HCT116 (cell line): Measurements from ENCODE around the gene ACTL9. TPM values are rescaled to one million over a fixed set of nuclear protein-coding genes. Genes with fewer than 3 reads are reported as not detected.

Experiments
- ATAC-seq: fragments of 200-7000 bp; cut with Tn5 transposase; 2 replicates; pipeline ENCODE4 v1.9.1; 2020; ENCODE audit warnings: mild to moderate bottlenecking, moderate library complexity
- BruUV-seq: library from RNA; stranded (reverse); fragments of 400-500 nt; replicated peaks from 2 replicates; lab custom pipeline; 2021; lab: Mats Ljungman, UMichigan
- CTCF ChIA-PET: fragments of 300-600 bp; sonication (Branson Sonifier 250); formaldehyde crosslinking; loops from one replicate; lab custom pipeline; 2021; ENCODE audit warnings: antibody characterized with exemption; lab: Charles Lee
- POLR2A ChIA-PET: fragments of 300-600, 350-600 bp; sonication (Branson Sonifier 250); formaldehyde crosslinking; loops from one replicate; lab custom pipeline; 2021; ENCODE audit warnings: antibody characterized with exemption; lab: Charles Lee
- RAD21 ChIA-PET, 2 experiments: fragments of 300-600 bp; sonication (Branson Sonifier 250); formaldehyde crosslinking; loops; one replicate each; lab custom pipeline; 2023; ENCODE audit warnings: low total read pairs in 2 of 2; ENCODE audit not compliant: uncharacterized antibody in 2 of 2, unreplicated experiment in 2 of 2, low non-redundant PET in 1 of 2; lab: Charles Lee
- DNase-seq: peaks from one replicate; pipeline ENCODE4 v3.0.0-alpha.2; 2010; ENCODE audit warnings: low read depth, low spot score
- H2AFZ ChIP-seq: fragments of 200-600 bp; shearing (Covaris generic), sonication (generic); 2 replicates; pipeline ENCODE4 v1.6.1; 2017; ENCODE audit warnings: low read depth, mixed run types, mixed read lengths, antibody characterized with exemption, low read length; ENCODE audit not compliant: poor library complexity, severe bottlenecking
- H3K27ac ChIP-seq: 2 replicates; pipeline ENCODE4 v1.5.1; 2012; ENCODE audit warnings: low read depth, low read length
- H3K27me3 ChIP-seq: fragments of 200-600 bp; sonication (generic); 2 replicates; pipeline ENCODE4 v1.6.1; 2016; ENCODE audit warnings: mixed run types, low read length, mixed read lengths; ENCODE audit not compliant: insufficient read depth
- H3K36me3 ChIP-seq, 2 experiments: fragments of 200-500 bp in 1 of 2; fragments of 200-600 bp in 1 of 2; sonication (Bioruptor generic) in 1 of 2; sonication (generic) in 1 of 2; 2 replicates each; pipeline versions ENCODE4 v1.5.1 to v1.6.1; 2014 to 2016; ENCODE audit warnings: low read length in 2 of 2, inconsistent platforms in 1 of 2, mixed read lengths in 1 of 2, mixed run types in 1 of 2; ENCODE audit not compliant: insufficient read depth in 2 of 2, control insufficient read depth in 1 of 2
- H3K4me1 ChIP-seq, 2 experiments: fragments of 200-600 bp in 1 of 2; sonication (generic) in 1 of 2; 2 replicates each; pipeline versions ENCODE4 v1.5.1 to v1.6.1; 2012 to 2017; ENCODE audit warnings: low read length in 2 of 2, inconsistent platforms in 1 of 2, mild to moderate bottlenecking in 1 of 2, mixed read lengths in 1 of 2, mixed run types in 1 of 2, moderate library complexity in 1 of 2; ENCODE audit not compliant: insufficient read depth in 2 of 2, control insufficient read depth in 1 of 2
- H3K4me2 ChIP-seq: fragments of 200-600 bp; sonication (generic); 2 replicates; pipeline ENCODE4 v1.6.1; 2017; ENCODE audit warnings: mixed run types, low read length, mixed read lengths
- H3K4me3 ChIP-seq, 2 experiments: fragments of 200-600 bp in 1 of 2; sonication (generic) in 1 of 2; replicated peaks in 1 of 2; 2 replicates each; pipeline ENCODE4 v1.5.1; 2011 to 2016; ENCODE audit warnings: low read length in 2 of 2, control low read depth in 1 of 2, low read depth in 1 of 2, mild to moderate bottlenecking in 1 of 2, mixed read lengths in 1 of 2, mixed run types in 1 of 2
- H3K79me2 ChIP-seq: fragments of 200-600 bp; sonication (generic); 2 replicates; pipeline ENCODE4 v1.6.1; 2017; ENCODE audit warnings: mild to moderate bottlenecking, mixed run types, low read length, moderate library complexity, mixed read lengths; ENCODE audit not compliant: insufficient read depth
- H3K9ac ChIP-seq: fragments of 200-600 bp; sonication (generic); 2 replicates; pipeline ENCODE4 v1.6.1; 2016; ENCODE audit warnings: low read length, mixed read lengths
- H3K9me2 ChIP-seq: fragments of 200-600 bp; sonication (generic), shearing (Covaris generic); 2 replicates; pipeline ENCODE4 v1.6.1; 2017; ENCODE audit warnings: mixed run types, mild to moderate bottlenecking, moderate library complexity; ENCODE audit not compliant: insufficient read depth
- H3K9me3 ChIP-seq, 2 experiments: fragments of 200-500 bp in 1 of 2; fragments of 200-600 bp in 1 of 2; sonication (Bioruptor generic) in 1 of 2; sonication (generic) in 1 of 2; 2 replicates each; pipeline ENCODE4 v1.6.1; 2014 to 2017; ENCODE audit warnings: low read length in 2 of 2, mixed read lengths in 2 of 2, inconsistent platforms in 1 of 2, low read depth in 1 of 2, mild to moderate bottlenecking in 1 of 2, mixed run types in 1 of 2, moderate library complexity in 1 of 2; ENCODE audit not compliant: control insufficient read depth in 1 of 2, insufficient read depth in 1 of 2
- H4K20me1 ChIP-seq: fragments of 200-600 bp; sonication (generic), shearing (Covaris generic); 2 replicates; pipeline ENCODE4 v1.6.1; 2017; ENCODE audit warnings: mixed run types, mild to moderate bottlenecking, moderate library complexity; ENCODE audit not compliant: insufficient read depth
- CBX3 ChIP-seq: IDR thresholded peaks from 2 replicates; pipeline ENCODE4 v1.6.1; 2012; ENCODE audit warnings: low read depth
- CEBPB ChIP-seq: IDR thresholded peaks from 2 replicates; pipeline ENCODE4 v1.6.1; 2012; ENCODE audit warnings: low read depth
- EGR1 ChIP-seq: IDR thresholded peaks from 2 replicates; pipeline ENCODE4 v1.6.1; 2012; ENCODE audit warnings: low read depth
- ELF1 ChIP-seq: IDR thresholded peaks from 2 replicates; pipeline ENCODE4 v1.6.1; 2012; ENCODE audit warnings: low read depth, borderline replicate concordance
- EZH2 ChIP-seq: fragments of 200-600 bp; sonication (generic); IDR thresholded peaks from 2 replicates; pipeline ENCODE4 v1.6.1; 2017; ENCODE audit warnings: antibody characterized with exemption, mixed run types
- EZH2phosphoT487 ChIP-seq: fragments of 200-600 bp; IDR thresholded peaks from 2 replicates; pipeline ENCODE4 v1.6.1; 2018; ENCODE audit warnings: antibody characterized with exemption, borderline replicate concordance
- FOSL1 ChIP-seq: IDR thresholded peaks from 2 replicates; pipeline ENCODE4 v1.6.1; 2012; ENCODE audit warnings: low read depth
- JUND ChIP-seq: IDR thresholded peaks from 2 replicates; pipeline ENCODE4 v1.6.1; 2012
- SIN3A ChIP-seq: IDR thresholded peaks from 2 replicates; pipeline ENCODE4 v1.6.1; 2012; ENCODE audit warnings: low read depth
- SP1 ChIP-seq: IDR thresholded peaks from 2 replicates; pipeline ENCODE4 v1.6.1; 2012; ENCODE audit warnings: low read depth
- SRF ChIP-seq: IDR thresholded peaks from 2 replicates; pipeline ENCODE4 v1.6.1; 2012; ENCODE audit warnings: low read depth
- TCF7L2 ChIP-seq: IDR thresholded peaks from 2 replicates; pipeline ENCODE4 v1.7.0; 2011; ENCODE audit warnings: borderline replicate concordance, inconsistent platforms; ENCODE audit not compliant: insufficient read depth, insufficient read length; ENCODE audit errors: extremely low read depth
- YY1 ChIP-seq: IDR thresholded peaks from 2 replicates; pipeline ENCODE4 v1.6.1; 2011; ENCODE audit warnings: low read length, low read depth, moderate library complexity, mild to moderate bottlenecking; ENCODE audit not compliant: insufficient replicate concordance; ENCODE audit errors: extremely low read depth
- ZFX ChIP-seq: fragments of 450-650 bp; IDR thresholded peaks from 2 replicates; pipeline ENCODE4 v1.6.1; 2017
- intact Hi-C: fragments of 100-400 bp; cut with micrococcal nuclease; formaldehyde crosslinking; loops from 2 replicates; pipeline ENCODE4 v1.10.0; 2022
- total RNA-seq: library from RNA; stranded (reverse); gene quantifications from one replicate; pipeline ENCODE4 v1.2.1, GENCODE V29; 2021; ENCODE audit not compliant: unreplicated experiment
- TF ChIP-seq, protein P1 (sequence below): IDR thresholded peaks from 2 replicates; pipeline ENCODE4 v1.6.1; 2012
- TF ChIP-seq, protein P2 (sequence below): IDR thresholded peaks from 2 replicates; pipeline ENCODE4 v1.6.1; 2012; ENCODE audit warnings: low read depth
- TF ChIP-seq, protein P3 (sequence below): IDR thresholded peaks from 2 replicates; pipeline ENCODE4 v1.6.1; 2011; ENCODE audit warnings: mild to moderate bottlenecking, low read length, moderate library complexity; ENCODE audit not compliant: insufficient replicate concordance; ENCODE audit errors: extremely low read depth
- TF ChIP-seq, protein P4 (sequence below), 3 experiments: fragments of 200-600 bp in 1 of 3; sonication (generic) in 1 of 3; IDR thresholded peaks in 2 of 3; conservative IDR thresholded peaks in 1 of 3; 2 replicates each; pipeline ENCODE4 v1.5.1; 2012 to 2017; ENCODE audit warnings: low read depth in 2 of 3, low read length in 2 of 3, antibody characterized with exemption in 1 of 3, borderline replicate concordance in 1 of 3, control low read depth in 1 of 3, mild to moderate bottlenecking in 1 of 3, mixed read lengths in 1 of 3, mixed run types in 1 of 3, moderate library complexity in 1 of 3; ENCODE audit not compliant: insufficient read depth in 1 of 3

ACTL9 gene
- total RNA-seq, 1 experiment from 2014 or later = not detected

DNA sequence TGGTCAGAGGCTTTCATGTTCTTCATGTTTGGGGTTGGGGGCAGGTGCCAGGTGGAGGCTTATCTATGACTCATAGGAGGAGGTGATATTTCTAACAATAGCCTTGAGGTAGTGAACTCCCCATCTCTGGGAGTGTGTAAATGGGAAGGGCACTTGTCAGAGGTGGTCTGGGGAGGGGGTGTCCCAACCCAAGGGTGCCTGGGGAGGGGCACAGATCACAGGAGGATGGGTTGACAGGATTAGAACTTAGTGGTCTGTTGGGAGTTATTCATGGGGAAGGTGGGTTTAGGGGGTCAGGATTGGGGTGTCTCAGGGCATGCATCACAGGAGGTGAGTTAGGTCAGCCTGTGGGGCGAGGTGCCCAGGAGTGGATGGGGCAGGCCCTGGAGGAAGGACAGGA lies 1.6 kb downstream of the ACTL9 start:
- 0 out of 2 replicates have a peak, but pooled peaks cover 10% of the 10 kb centered on the region for H3K27me3 ChIP-seq
- H3K9me3 ChIP-seq = no peaks in the 10 kb centered on the region
- H3K4me2 ChIP-seq = no peak overlapping the region
- DNase-seq (no peak), ATAC-seq (no peak)
- no TSS peak for BruUV-seq
- H3K27ac ChIP-seq = no peak overlapping the region
- ChIA-PET POLR2A (no interaction called here), RAD21 (no interaction called here), CTCF (interaction anchor here (1.5 kb wide), 1 partner anchor 9 kb away, joined by 3 read pairs; no protein-coding TSS in a partner anchor)
- H3K9ac ChIP-seq = no peak overlapping the region
- no peaks in the 10 kb centered on the region for H4K20me1 ChIP-seq
- no peak overlapping the region for H2AFZ ChIP-seq
- intact Hi-C loops = no loop called here
- no peaks in the 10 kb centered on the region for H3K9me2 ChIP-seq
- H3K4me1 ChIP-seq = no peaks in the 10 kb centered on the region; a peak in 1 of 4 replicates
- TF ChIP-seq EZH2 (no peak), YY1 (no peak), EGR1 (no peak), ELF1 (no peak), FOSL1 (no peak), SIN3A (no peak), JUND (no peak), SRF (no peak), TCF7L2 (no peak), CEBPB (no peak), ZFX (no peak), SP1 (no peak), CBX3 (no peak), EZH2phosphoT487 (no peak)
- TF ChIP-seq, protein P1, sequence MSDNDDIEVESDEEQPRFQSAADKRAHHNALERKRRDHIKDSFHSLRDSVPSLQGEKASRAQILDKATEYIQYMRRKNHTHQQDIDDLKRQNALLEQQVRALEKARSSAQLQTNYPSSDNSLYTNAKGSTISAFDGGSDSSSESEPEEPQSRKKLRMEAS = no peak
- TF ChIP-seq, protein P2, sequence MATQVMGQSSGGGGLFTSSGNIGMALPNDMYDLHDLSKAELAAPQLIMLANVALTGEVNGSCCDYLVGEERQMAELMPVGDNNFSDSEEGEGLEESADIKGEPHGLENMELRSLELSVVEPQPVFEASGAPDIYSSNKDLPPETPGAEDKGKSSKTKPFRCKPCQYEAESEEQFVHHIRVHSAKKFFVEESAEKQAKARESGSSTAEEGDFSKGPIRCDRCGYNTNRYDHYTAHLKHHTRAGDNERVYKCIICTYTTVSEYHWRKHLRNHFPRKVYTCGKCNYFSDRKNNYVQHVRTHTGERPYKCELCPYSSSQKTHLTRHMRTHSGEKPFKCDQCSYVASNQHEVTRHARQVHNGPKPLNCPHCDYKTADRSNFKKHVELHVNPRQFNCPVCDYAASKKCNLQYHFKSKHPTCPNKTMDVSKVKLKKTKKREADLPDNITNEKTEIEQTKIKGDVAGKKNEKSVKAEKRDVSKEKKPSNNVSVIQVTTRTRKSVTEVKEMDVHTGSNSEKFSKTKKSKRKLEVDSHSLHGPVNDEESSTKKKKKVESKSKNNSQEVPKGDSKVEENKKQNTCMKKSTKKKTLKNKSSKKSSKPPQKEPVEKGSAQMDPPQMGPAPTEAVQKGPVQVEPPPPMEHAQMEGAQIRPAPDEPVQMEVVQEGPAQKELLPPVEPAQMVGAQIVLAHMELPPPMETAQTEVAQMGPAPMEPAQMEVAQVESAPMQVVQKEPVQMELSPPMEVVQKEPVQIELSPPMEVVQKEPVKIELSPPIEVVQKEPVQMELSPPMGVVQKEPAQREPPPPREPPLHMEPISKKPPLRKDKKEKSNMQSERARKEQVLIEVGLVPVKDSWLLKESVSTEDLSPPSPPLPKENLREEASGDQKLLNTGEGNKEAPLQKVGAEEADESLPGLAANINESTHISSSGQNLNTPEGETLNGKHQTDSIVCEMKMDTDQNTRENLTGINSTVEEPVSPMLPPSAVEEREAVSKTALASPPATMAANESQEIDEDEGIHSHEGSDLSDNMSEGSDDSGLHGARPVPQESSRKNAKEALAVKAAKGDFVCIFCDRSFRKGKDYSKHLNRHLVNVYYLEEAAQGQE = no peak
- TF ChIP-seq, protein P3, sequence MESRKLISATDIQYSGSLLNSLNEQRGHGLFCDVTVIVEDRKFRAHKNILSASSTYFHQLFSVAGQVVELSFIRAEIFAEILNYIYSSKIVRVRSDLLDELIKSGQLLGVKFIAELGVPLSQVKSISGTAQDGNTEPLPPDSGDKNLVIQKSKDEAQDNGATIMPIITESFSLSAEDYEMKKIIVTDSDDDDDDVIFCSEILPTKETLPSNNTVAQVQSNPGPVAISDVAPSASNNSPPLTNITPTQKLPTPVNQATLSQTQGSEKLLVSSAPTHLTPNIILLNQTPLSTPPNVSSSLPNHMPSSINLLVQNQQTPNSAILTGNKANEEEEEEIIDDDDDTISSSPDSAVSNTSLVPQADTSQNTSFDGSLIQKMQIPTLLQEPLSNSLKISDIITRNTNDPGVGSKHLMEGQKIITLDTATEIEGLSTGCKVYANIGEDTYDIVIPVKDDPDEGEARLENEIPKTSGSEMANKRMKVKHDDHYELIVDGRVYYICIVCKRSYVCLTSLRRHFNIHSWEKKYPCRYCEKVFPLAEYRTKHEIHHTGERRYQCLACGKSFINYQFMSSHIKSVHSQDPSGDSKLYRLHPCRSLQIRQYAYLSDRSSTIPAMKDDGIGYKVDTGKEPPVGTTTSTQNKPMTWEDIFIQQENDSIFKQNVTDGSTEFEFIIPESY = no peak
- TF ChIP-seq, protein P4, sequence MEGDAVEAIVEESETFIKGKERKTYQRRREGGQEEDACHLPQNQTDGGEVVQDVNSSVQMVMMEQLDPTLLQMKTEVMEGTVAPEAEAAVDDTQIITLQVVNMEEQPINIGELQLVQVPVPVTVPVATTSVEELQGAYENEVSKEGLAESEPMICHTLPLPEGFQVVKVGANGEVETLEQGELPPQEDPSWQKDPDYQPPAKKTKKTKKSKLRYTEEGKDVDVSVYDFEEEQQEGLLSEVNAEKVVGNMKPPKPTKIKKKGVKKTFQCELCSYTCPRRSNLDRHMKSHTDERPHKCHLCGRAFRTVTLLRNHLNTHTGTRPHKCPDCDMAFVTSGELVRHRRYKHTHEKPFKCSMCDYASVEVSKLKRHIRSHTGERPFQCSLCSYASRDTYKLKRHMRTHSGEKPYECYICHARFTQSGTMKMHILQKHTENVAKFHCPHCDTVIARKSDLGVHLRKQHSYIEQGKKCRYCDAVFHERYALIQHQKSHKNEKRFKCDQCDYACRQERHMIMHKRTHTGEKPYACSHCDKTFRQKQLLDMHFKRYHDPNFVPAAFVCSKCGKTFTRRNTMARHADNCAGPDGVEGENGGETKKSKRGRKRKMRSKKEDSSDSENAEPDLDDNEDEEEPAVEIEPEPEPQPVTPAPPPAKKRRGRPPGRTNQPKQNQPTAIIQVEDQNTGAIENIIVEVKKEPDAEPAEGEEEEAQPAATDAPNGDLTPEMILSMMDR (IDR thresholded peaks at IDR 0.05 in 2 of 3, conservative IDR thresholded peaks at IDR 0.05 in 1 of 3; ENCODE audit: borderline replicate concordance in 1 of 3, insufficient read depth in 1 of 3, low read depth in 2 of 3, low read length in 2 of 3) = no peak
- no peaks in the 10 kb centered on the region for H3K79me2 ChIP-seq
- H3K36me3 ChIP-seq = no peaks in the 10 kb centered on the region
- H3K4me3 ChIP-seq = no peak overlapping the region
